ENCODE data around the gene MOB3A. TPM values are rescaled to one million over a fixed set of nuclear protein-coding genes. Genes with fewer than 3 reads are reported as not detected.

Gene MOB3A
- total and polyA plus RNA-seq, 2 of the 8 experiments (the other 6 are each of a cell fraction or from before 2014, with no cell fraction given) = 9.2 to 9.6 TPM

GRCh38 chr19:2115911-2116426 lies 19.8 kb upstream of the MOB3A start (continued):
- TF ChIP-seq, protein P1, sequence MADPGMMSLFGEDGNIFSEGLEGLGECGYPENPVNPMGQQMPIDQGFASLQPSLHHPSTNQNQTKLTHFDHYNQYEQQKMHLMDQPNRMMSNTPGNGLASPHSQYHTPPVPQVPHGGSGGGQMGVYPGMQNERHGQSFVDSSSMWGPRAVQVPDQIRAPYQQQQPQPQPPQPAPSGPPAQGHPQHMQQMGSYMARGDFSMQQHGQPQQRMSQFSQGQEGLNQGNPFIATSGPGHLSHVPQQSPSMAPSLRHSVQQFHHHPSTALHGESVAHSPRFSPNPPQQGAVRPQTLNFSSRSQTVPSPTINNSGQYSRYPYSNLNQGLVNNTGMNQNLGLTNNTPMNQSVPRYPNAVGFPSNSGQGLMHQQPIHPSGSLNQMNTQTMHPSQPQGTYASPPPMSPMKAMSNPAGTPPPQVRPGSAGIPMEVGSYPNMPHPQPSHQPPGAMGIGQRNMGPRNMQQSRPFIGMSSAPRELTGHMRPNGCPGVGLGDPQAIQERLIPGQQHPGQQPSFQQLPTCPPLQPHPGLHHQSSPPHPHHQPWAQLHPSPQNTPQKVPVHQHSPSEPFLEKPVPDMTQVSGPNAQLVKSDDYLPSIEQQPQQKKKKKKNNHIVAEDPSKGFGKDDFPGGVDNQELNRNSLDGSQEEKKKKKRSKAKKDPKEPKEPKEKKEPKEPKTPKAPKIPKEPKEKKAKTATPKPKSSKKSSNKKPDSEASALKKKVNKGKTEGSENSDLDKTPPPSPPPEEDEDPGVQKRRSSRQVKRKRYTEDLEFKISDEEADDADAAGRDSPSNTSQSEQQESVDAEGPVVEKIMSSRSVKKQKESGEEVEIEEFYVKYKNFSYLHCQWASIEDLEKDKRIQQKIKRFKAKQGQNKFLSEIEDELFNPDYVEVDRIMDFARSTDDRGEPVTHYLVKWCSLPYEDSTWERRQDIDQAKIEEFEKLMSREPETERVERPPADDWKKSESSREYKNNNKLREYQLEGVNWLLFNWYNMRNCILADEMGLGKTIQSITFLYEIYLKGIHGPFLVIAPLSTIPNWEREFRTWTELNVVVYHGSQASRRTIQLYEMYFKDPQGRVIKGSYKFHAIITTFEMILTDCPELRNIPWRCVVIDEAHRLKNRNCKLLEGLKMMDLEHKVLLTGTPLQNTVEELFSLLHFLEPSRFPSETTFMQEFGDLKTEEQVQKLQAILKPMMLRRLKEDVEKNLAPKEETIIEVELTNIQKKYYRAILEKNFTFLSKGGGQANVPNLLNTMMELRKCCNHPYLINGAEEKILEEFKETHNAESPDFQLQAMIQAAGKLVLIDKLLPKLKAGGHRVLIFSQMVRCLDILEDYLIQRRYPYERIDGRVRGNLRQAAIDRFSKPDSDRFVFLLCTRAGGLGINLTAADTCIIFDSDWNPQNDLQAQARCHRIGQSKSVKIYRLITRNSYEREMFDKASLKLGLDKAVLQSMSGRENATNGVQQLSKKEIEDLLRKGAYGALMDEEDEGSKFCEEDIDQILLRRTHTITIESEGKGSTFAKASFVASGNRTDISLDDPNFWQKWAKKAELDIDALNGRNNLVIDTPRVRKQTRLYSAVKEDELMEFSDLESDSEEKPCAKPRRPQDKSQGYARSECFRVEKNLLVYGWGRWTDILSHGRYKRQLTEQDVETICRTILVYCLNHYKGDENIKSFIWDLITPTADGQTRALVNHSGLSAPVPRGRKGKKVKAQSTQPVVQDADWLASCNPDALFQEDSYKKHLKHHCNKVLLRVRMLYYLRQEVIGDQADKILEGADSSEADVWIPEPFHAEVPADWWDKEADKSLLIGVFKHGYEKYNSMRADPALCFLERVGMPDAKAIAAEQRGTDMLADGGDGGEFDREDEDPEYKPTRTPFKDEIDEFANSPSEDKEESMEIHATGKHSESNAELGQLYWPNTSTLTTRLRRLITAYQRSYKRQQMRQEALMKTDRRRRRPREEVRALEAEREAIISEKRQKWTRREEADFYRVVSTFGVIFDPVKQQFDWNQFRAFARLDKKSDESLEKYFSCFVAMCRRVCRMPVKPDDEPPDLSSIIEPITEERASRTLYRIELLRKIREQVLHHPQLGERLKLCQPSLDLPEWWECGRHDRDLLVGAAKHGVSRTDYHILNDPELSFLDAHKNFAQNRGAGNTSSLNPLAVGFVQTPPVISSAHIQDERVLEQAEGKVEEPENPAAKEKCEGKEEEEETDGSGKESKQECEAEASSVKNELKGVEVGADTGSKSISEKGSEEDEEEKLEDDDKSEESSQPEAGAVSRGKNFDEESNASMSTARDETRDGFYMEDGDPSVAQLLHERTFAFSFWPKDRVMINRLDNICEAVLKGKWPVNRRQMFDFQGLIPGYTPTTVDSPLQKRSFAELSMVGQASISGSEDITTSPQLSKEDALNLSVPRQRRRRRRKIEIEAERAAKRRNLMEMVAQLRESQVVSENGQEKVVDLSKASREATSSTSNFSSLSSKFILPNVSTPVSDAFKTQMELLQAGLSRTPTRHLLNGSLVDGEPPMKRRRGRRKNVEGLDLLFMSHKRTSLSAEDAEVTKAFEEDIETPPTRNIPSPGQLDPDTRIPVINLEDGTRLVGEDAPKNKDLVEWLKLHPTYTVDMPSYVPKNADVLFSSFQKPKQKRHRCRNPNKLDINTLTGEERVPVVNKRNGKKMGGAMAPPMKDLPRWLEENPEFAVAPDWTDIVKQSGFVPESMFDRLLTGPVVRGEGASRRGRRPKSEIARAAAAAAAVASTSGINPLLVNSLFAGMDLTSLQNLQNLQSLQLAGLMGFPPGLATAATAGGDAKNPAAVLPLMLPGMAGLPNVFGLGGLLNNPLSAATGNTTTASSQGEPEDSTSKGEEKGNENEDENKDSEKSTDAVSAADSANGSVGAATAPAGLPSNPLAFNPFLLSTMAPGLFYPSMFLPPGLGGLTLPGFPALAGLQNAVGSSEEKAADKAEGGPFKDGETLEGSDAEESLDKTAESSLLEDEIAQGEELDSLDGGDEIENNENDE (IDR thresholded peaks at IDR 0.05; ENCODE audit: insufficient replicate concordance, low read length) = no peak
- TF ChIP-seq RXRA (IDR thresholded peaks at IDR 0.05; ENCODE audit: insufficient read depth, low read depth, low read length) (no peak), FOSL1 (IDR thresholded peaks at IDR 0.05; ENCODE audit: insufficient read depth, low read depth, low read length) (no peak)

Data from H1 (cell line).